OCI-LY7 (cell line): ENCODE measurements around the gene CYP26A1. TPM values are rescaled to one million over a fixed set of nuclear protein-coding genes. Genes with fewer than 3 reads are reported as not detected.
A peak's percentile ranks its signal among the peaks of the same experiment; 100 is the strongest.

ENCODE experiments used
- BruUV-seq: library from RNA; stranded (reverse); fragments of 400-500 nt; replicated peaks from 2 replicates; lab custom pipeline; 2021; lab: Mats Ljungman, UMichigan
- CTCF ChIA-PET: fragments of 300-600 bp; sonication (Branson Sonifier 250); formaldehyde crosslinking; loops from one replicate; lab custom pipeline; 2022; ENCODE audit warnings: antibody characterized with exemption; ENCODE audit not compliant: unreplicated experiment; lab: Charles Lee
- POLR2A ChIA-PET: fragments of 300-600 bp; sonication (Branson Sonifier 250); formaldehyde crosslinking; loops from one replicate; lab custom pipeline; 2022; ENCODE audit warnings: antibody characterized with exemption; lab: Charles Lee
- DNase-seq: peaks from one replicate; pipeline ENCODE4 v3.0.0-alpha.2; 2015; ENCODE audit warnings: low spot score
- H2AFZ ChIP-seq: fragments of 200-600 bp; sonication (generic), shearing (Covaris generic); 2 replicates; pipeline ENCODE4 v1.6.1; 2014; ENCODE audit warnings: mild to moderate bottlenecking, antibody characterized with exemption, low read length, moderate library complexity
- H3K27ac ChIP-seq: fragments of 200-600 bp; sonication (generic); 2 replicates; pipeline ENCODE4 v1.5.1; 2014; ENCODE audit warnings: mixed run types, low read depth, mild to moderate bottlenecking, moderate library complexity, low read length, inconsistent platforms; ENCODE audit not compliant: poor library complexity, severe bottlenecking
- H3K36me3 ChIP-seq: fragments of 200-600 bp; sonication (generic); 2 replicates; pipeline ENCODE4 v1.6.1; 2014; ENCODE audit warnings: mild to moderate bottlenecking, antibody characterized with exemption, low read length, moderate library complexity, mixed read lengths; ENCODE audit not compliant: insufficient read depth
- H3K4me1 ChIP-seq: fragments of 200-600 bp; sonication (generic); 2 replicates; pipeline ENCODE4 v1.5.1; 2014; ENCODE audit warnings: mild to moderate bottlenecking, low read length; ENCODE audit not compliant: insufficient read depth, poor library complexity, severe bottlenecking
- H3K4me2 ChIP-seq: fragments of 200-600 bp; sonication (generic); 2 replicates; pipeline ENCODE4 v1.6.1; 2014; ENCODE audit warnings: mild to moderate bottlenecking, low read length
- H3K4me3 ChIP-seq: fragments of 200-600 bp; sonication (generic); 2 replicates; pipeline ENCODE4 v1.5.1; 2014; ENCODE audit warnings: mild to moderate bottlenecking, low read depth, low read length; ENCODE audit not compliant: poor library complexity, severe bottlenecking
- H3K79me2 ChIP-seq: fragments of 200-600 bp; sonication (generic); 2 replicates; pipeline ENCODE4 v1.6.1; 2016; ENCODE audit warnings: low read depth, mild to moderate bottlenecking, low read length, moderate library complexity, mixed read lengths; ENCODE audit not compliant: insufficient read depth
- H3K9me2 ChIP-seq: fragments of 200-600 bp; sonication (generic); 2 replicates; pipeline ENCODE4 v1.6.1; 2016; ENCODE audit warnings: mild to moderate bottlenecking, low read length, mixed read lengths; ENCODE audit not compliant: insufficient read depth
- H3K9me3 ChIP-seq: fragments of 200-600 bp; sonication (generic); 2 replicates; pipeline ENCODE4 v1.6.1; 2014; ENCODE audit warnings: mild to moderate bottlenecking, mixed run types, low read length, mixed read lengths
- H4K20me1 ChIP-seq: fragments of 200-600 bp; sonication (generic); 2 replicates; pipeline ENCODE4 v1.6.1; 2014; ENCODE audit warnings: mild to moderate bottlenecking, antibody characterized with exemption, low read length, moderate library complexity, mixed read lengths; ENCODE audit not compliant: insufficient read depth
- EZH2phosphoT487 ChIP-seq: fragments of 200-600 bp; sonication (generic); IDR thresholded peaks from 2 replicates; pipeline ENCODE4 v1.6.1; 2018; ENCODE audit warnings: low read depth, borderline replicate concordance, mild to moderate bottlenecking, mixed run types, antibody characterized with exemption, low read length, moderate library complexity, mixed read lengths
- intact Hi-C: fragments of 100-400 bp; cut with micrococcal nuclease; formaldehyde crosslinking; loops from one replicate; pipeline ENCODE4 v1.10.0; 2022; ENCODE audit not compliant: unreplicated experiment
- total RNA-seq, 2 experiments: library from RNA; depleted of rRNA in 1 of 2; stranded (reverse); fragments of >200 nt in 1 of 2; shearing (Covaris generic) in 1 of 2; gene quantifications; 2 replicates each; pipeline ENCODE4 v1.2.3, GENCODE V29; 2014 to 2022
- TF ChIP-seq, protein P1 (sequence below): fragments of 200-600 bp; sonication (generic); conservative IDR thresholded peaks from 2 replicates; pipeline ENCODE4 v1.5.1; 2014; ENCODE audit warnings: mild to moderate bottlenecking, antibody characterized with exemption, low read length, moderate library complexity, mixed read lengths

CYP26A1 gene
- total RNA-seq, 2 experiments from 2014 or later, result not detected

DNA sequence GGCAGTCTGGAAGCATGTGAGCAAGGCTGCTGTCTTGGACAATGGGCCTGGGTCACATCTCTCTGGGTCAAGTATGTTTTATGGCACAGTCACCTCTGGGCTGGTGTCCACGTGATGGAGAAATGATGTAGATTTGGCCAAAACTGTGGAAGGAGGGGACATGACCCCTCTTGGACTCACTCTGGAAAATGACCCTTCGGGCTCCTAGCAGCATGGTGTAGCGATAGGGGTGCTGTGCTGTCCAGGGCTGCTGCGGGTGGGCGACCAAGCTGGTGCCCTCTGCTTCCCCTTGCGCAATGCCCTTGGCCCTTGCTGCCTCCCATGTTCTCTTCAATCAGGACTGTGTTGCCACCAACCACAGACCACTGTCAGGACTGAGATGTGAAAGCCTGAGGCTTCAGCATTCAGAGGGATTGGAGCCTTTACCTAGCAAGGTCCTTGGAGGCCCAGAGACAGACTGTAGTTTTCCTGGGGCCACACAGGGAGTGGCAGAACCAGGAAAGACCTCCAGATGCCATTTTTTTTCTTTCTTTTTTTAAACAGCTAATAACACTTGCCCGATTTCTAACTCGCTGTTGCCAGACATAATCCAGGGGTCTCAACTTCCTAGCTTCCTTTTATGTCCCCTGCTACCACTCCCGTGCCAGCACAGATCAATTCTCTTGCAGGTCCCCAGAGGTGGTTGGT lies 6.1 kb downstream of the CYP26A1 start:
- Histone ChIP-seq H2AFZ (no peak overlapping the region), H3K36me3 (no peaks in the 10 kb centered on the region), H4K20me1 (no peaks in the 10 kb centered on the region), H3K9me2 (no peaks in the 10 kb centered on the region), H3K9me3 (no peaks in the 10 kb centered on the region), H3K27ac (no peak overlapping the region), H3K4me3 (no peak overlapping the region), H3K4me1 (no peaks in the 10 kb centered on the region), H3K79me2 (no peaks in the 10 kb centered on the region), H3K4me2 (no peak overlapping the region)
- ChIA-PET POLR2A (interaction anchor here (0.6 kb wide), 1 partner anchor 32 kb away, joined by 3 read pairs; no protein-coding TSS in a partner anchor), CTCF (interaction anchor here (0.9 to 1.3 kb wide), 2 partner anchors 36 to 278 kb away, joined by 3 read pairs; no protein-coding TSS in a partner anchor)
- intact Hi-C loops, result loop anchor here (1.0 to 5.0 kb wide), 2 partner anchors 208 to 272 kb away; no protein-coding TSS in a partner anchor
- no TSS peak for BruUV-seq
- DNase-seq, result no peak
- no peak for TF ChIP-seq EZH2phosphoT487
- TF ChIP-seq, protein P1, sequence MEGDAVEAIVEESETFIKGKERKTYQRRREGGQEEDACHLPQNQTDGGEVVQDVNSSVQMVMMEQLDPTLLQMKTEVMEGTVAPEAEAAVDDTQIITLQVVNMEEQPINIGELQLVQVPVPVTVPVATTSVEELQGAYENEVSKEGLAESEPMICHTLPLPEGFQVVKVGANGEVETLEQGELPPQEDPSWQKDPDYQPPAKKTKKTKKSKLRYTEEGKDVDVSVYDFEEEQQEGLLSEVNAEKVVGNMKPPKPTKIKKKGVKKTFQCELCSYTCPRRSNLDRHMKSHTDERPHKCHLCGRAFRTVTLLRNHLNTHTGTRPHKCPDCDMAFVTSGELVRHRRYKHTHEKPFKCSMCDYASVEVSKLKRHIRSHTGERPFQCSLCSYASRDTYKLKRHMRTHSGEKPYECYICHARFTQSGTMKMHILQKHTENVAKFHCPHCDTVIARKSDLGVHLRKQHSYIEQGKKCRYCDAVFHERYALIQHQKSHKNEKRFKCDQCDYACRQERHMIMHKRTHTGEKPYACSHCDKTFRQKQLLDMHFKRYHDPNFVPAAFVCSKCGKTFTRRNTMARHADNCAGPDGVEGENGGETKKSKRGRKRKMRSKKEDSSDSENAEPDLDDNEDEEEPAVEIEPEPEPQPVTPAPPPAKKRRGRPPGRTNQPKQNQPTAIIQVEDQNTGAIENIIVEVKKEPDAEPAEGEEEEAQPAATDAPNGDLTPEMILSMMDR, result no peak

GRCh38 chr10:93080350-93081046 lies 6.8 kb downstream of the CYP26A1 start:
- ChIA-PET POLR2A (interaction anchor here (0.6 kb wide), 2 partner anchors 31 to 145 kb away, joined by 3 read pairs; no protein-coding TSS in a partner anchor), CTCF (interaction anchor here (0.9 to 1.3 kb wide), 2 partner anchors 35 to 277 kb away, joined by 3 read pairs; no protein-coding TSS in a partner anchor)
- Histone ChIP-seq H3K9me3 (no peaks in the 10 kb centered on the region), H3K36me3 (no peaks in the 10 kb centered on the region), H3K27ac (no peak overlapping the region), H3K79me2 (no peaks in the 10 kb centered on the region), H2AFZ (no peak overlapping the region), H3K9me2 (no peaks in the 10 kb centered on the region), H3K4me3 (no peak overlapping the region), H3K4me1 (no peaks in the 10 kb centered on the region), H3K4me2 (no peak overlapping the region), H4K20me1 (no peaks in the 10 kb centered on the region)
- intact Hi-C loops, result loop anchor here (1.0 to 5.0 kb wide), 2 partner anchors 208 to 272 kb away; no protein-coding TSS in a partner anchor
- TF ChIP-seq EZH2phosphoT487, result no peak
- TF ChIP-seq, protein P1, result peak; percentile 90
- BruUV-seq, result no TSS peak
- DNase-seq, result peak; percentile 43
